ENCODE data around the gene TLL1.

GRCh38 chr4:165851256-165851655 is 21.8 kb upstream of the TLL1 start:
- TF ChIP-seq EP300 (IDR thresholded peaks at IDR 0.05) (no peak), CTCF (IDR thresholded peaks at IDR 0.05) (no peak)

Data from esophagus muscularis mucosa (tissue), 3 donors.